Skeletal muscle tissue (tissue), 4 donors: ENCODE data around the gene NMRK1. TPM values are rescaled to one million over a fixed set of nuclear protein-coding genes. Genes with fewer than 3 reads are reported as not detected.

ENCODE experiments used
- H3K27ac ChIP-seq: one replicate; pipeline ENCODE4 v1.7.0; 2013; ENCODE audit warnings: mild to moderate bottlenecking, low read depth, low read length, inconsistent platforms
- H3K27me3 ChIP-seq, 3 donors: one replicate each; pipeline ENCODE4 v1.7.0; 2013; ENCODE audit warnings: low read length in 3 of 3; ENCODE audit not compliant: control insufficient read depth in 3 of 3, insufficient read depth in 3 of 3
- H3K36me3 ChIP-seq, 3 donors: one replicate each; pipeline ENCODE4 v1.7.0; 2013; ENCODE audit warnings: low read length in 3 of 3; ENCODE audit not compliant: control insufficient read depth in 3 of 3, insufficient read depth in 3 of 3
- H3K4me1 ChIP-seq, 3 donors: one replicate each; pipeline ENCODE4 v1.7.0; 2013; ENCODE audit warnings: low read length in 3 of 3, mild to moderate bottlenecking in 3 of 3; ENCODE audit not compliant: control insufficient read depth in 3 of 3, insufficient read depth in 3 of 3
- H3K4me3 ChIP-seq, 3 donors: one replicate each; pipeline ENCODE4 v1.7.0; 2013; ENCODE audit warnings: low read length in 3 of 3
- H3K9ac ChIP-seq, 3 donors: one replicate each; pipeline ENCODE4 v1.7.0; 2013; ENCODE audit warnings: low read length in 3 of 3, mild to moderate bottlenecking in 3 of 3, moderate library complexity in 2 of 3, low read depth in 1 of 3
- H3K9me3 ChIP-seq, 3 donors: one replicate each; pipeline ENCODE4 v1.7.0; 2013; ENCODE audit warnings: low read length in 3 of 3; ENCODE audit not compliant: control insufficient read depth in 3 of 3
- total RNA-seq: library from RNA; depleted of rRNA; stranded (reverse); fragments of >200 nt; gene quantifications from one replicate; pipeline ENCODE4 v1.2.3, GENCODE V29; 2014
- donor health status: Osteomylitis.

NMRK1 gene
- total RNA-seq, 1 donor from 2014 or later = 6.8 TPM

DNA sequence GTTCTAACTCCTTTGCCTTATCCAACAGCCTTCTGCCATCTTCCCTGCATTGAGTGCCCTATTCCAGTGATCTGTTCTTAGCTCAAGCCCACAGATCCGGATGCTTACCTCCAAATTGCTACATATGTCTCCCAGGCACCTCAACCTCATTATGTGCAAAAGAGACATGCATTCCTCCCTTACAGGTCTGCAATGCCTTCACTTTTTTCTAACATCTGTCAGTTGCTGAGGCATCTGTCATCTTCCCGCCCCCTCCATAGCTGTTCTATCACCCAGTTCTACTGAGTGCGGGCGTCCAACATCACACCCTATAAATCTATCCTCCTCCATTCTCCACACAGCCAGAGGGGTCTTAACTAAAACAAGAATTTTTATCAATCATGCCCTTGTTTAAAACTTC is 20.1 kb downstream of the NMRK1 start:
- Histone ChIP-seq H3K4me3 (no peak overlapping the region), H3K9me3 (no peaks in the 10 kb centered on the region), H3K36me3 (peaks cover 12 to 45% (median 26%) of the 10 kb centered on the region in 3 donors), H3K27ac (no peak overlapping the region), H3K9ac (no peak overlapping the region), H3K4me1 (peaks cover 0 to 5% (median 4%) of the 10 kb centered on the region in 3 donors), H3K27me3 (no peaks in the 10 kb centered on the region)

DNA sequence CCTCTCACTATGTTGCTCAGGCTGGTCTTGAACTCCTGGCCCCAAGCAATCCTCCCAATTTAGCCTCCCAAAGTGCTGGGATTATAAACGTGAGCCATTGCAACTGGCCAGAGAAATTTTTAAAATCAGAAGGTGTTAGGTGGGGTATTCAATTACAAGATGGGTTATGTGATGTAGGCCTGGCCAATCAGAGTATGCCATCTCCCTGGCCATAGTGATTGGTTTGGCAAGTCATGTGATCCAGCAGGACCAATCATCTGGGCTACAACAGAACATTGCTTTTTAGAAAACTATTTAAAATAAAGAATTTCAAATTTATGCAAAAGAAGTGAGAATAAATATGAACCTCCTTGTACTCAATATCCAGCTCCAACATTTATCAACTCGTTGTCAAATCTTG is 22.4 kb downstream of the NMRK1 start:
- H3K36me3 ChIP-seq = peaks cover 14 to 45% (median 37%) of the 10 kb centered on the region in 3 donors
- no peak overlapping the region for H3K27ac ChIP-seq
- no peaks in the 10 kb centered on the region for H3K27me3 ChIP-seq
- no peaks in the 10 kb centered on the region for H3K9me3 ChIP-seq
- peaks cover 0 to 5% (median 4%) of the 10 kb centered on the region in 3 donors for H3K4me1 ChIP-seq
- H3K9ac ChIP-seq = no peak overlapping the region
- no peak overlapping the region for H3K4me3 ChIP-seq

DNA sequence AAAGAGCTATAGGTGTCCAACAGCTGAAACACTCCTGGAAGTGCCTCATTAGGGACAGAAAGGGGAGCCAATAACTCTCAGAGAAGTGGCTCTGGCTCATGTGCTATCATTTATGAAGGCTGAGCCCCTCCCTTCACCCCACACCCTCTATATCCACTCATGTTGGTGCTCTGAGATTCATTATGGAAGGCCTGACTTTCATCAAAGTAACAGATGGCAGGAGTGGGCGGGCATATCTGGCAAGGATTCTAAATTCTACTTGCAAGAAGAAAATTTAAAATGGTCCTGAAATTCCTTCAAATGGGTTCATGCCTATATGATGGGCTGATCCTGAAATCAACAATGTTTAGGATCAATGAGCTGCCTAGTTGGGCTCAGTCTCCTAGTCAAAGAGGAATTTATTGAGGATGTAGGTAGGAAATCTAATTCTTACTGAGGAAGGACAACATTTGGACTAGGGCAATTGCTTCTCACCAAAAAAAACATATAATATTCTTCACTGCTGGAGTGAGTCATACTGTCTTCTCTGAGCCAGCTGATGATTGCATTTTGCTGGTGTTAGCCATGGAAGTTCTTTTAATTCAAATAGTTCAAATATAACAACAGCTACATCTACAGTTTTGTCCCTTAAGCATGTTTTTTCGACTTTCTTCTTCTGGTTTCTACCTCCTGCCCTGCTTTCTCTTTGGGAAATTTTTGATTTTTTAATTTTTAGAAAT is 23.5 kb downstream of the NMRK1 start:
- H3K9ac ChIP-seq = no peak overlapping the region
- no peaks in the 10 kb centered on the region for H3K9me3 ChIP-seq
- H3K4me1 ChIP-seq = peaks cover 0 to 5% (median 4%) of the 10 kb centered on the region in 3 donors
- peaks cover 14 to 45% (median 34%) of the 10 kb centered on the region in 3 donors for H3K36me3 ChIP-seq
- H3K27me3 ChIP-seq = no peaks in the 10 kb centered on the region
- peak overlapping the region; percentile 25 for H3K27ac ChIP-seq
- no peak overlapping the region for H3K4me3 ChIP-seq

GRCh38 chr9:75063556-75064305 is 24.2 kb downstream of the NMRK1 start:
- Histone ChIP-seq H3K4me3 (no peak overlapping the region), H3K27me3 (no peaks in the 10 kb centered on the region), H3K4me1 (peaks cover 0 to 5% (median 4%) of the 10 kb centered on the region in 3 donors), H3K9me3 (no peaks in the 10 kb centered on the region), H3K27ac (peak overlapping the region; percentile 25), H3K36me3 (peaks cover 13 to 42% (median 29%) of the 10 kb centered on the region in 3 donors), H3K9ac (no peak overlapping the region)

- peaks cover 8 to 20% (median 18%) of the 10 kb centered on the region in 3 donors for H3K36me3 ChIP-seq
- H3K4me3 ChIP-seq = no peak overlapping the region
- H3K9ac ChIP-seq = no peak overlapping the region
- no peaks in the 10 kb centered on the region for H3K9me3 ChIP-seq
- peaks cover 0 to 5% (median 4%) of the 10 kb centered on the region in 3 donors for H3K4me1 ChIP-seq
- no peak overlapping the region for H3K27ac ChIP-seq
- H3K27me3 ChIP-seq = no peaks in the 10 kb centered on the region
Observed at GRCh38 chr9:75061169-75061568, 26.8 kb downstream of the NMRK1 start.

DNA sequence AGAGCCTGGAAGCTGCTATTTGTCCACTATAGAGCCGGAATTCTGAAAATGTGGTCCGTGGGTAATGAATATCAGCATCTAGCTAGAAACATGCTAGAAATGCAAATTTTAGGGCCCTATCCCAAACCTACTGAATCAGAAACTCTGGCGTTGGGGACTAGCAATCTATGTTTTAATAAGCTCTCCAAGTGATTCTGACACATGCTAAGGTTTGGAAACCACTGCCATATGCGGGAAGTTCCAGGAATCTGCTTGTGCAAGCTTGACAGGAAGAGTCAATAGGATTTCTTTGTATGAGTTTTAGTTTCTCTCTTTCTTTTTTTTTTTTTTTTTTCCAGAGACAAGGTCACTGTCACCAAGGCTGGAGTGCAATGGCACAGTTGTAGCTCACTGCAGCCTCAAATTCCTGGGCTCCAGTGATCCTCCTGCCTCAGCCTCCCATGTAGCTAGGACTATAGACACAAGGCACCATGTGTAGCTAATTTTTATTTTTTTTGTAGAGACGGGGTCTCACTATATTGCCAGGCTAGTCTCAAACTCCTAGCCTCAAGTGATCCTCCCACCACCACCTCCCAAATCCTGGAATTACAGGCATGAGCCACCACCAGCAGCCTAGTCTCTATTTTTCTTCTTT is 33.5 kb downstream of the NMRK1 start:
- H3K27ac ChIP-seq = no peak overlapping the region
- H3K27me3 ChIP-seq = no peaks in the 10 kb centered on the region
- H3K36me3 ChIP-seq = no peaks in the 10 kb centered on the region
- H3K9ac ChIP-seq = no peak overlapping the region
- H3K9me3 ChIP-seq = no peaks in the 10 kb centered on the region
- no peaks in the 10 kb centered on the region for H3K4me1 ChIP-seq
- no peak overlapping the region for H3K4me3 ChIP-seq

- Histone ChIP-seq H3K9me3 (no peaks in the 10 kb centered on the region), H3K4me3 (no peak overlapping the region), H3K27me3 (no peaks in the 10 kb centered on the region)
Observed at GRCh38 chr9:75053869-75054268, 34.1 kb downstream of the NMRK1 start.

GRCh38 chr9:75051285-75051684 is 36.7 kb downstream of the NMRK1 start:
- H3K4me3 ChIP-seq = no peak overlapping the region
- H3K4me1 ChIP-seq = no peaks in the 10 kb centered on the region
- no peak overlapping the region for H3K9ac ChIP-seq
- no peaks in the 10 kb centered on the region for H3K27me3 ChIP-seq
- no peaks in the 10 kb centered on the region for H3K36me3 ChIP-seq
- no peak overlapping the region for H3K27ac ChIP-seq
- H3K9me3 ChIP-seq = no peaks in the 10 kb centered on the region

More at GRCh38 chr9:75053869-75054268, 34.1 kb downstream of the NMRK1 start:
- Histone ChIP-seq H3K27ac (no peak overlapping the region), H3K9ac (no peak overlapping the region), H3K4me1 (no peaks in the 10 kb centered on the region), H3K36me3 (no peaks in the 10 kb centered on the region)

- no peak overlapping the region for H3K27ac ChIP-seq
- H3K4me1 ChIP-seq = no peaks in the 10 kb centered on the region
- H3K4me3 ChIP-seq = no peak overlapping the region
- no peak overlapping the region for H3K9ac ChIP-seq
- H3K27me3 ChIP-seq = no peaks in the 10 kb centered on the region
- no peaks in the 10 kb centered on the region for H3K36me3 ChIP-seq
- H3K9me3 ChIP-seq = no peaks in the 10 kb centered on the region
Observed at GRCh38 chr9:75047506-75047905, 40.4 kb downstream of the NMRK1 start.
